ENCODE measurements around the gene LPP. TPM values are rescaled to one million over a fixed set of nuclear protein-coding genes. Genes with fewer than 3 reads are reported as not detected.
A peak's percentile ranks its signal among the peaks of the same experiment; 100 is the strongest.

The LPP gene
- total RNA-seq, 1 donor from 2014 or later, result 222 TPM

- H3K9ac ChIP-seq (ENCODE audit: low read length), result no peak overlapping the region
- H3K9me3 ChIP-seq (ENCODE audit: insufficient read depth, low read depth, low read length), result no peaks in the 10 kb centered on the region
- FAIRE-seq, result no peak
- H3K4me2 ChIP-seq (ENCODE audit: low read length), result no peak overlapping the region
- H3K27me3 Mint-ChIP-seq (ENCODE audit: low read depth, unreplicated experiment), result no peaks in the 10 kb centered on the region
- H3K27ac ChIP-seq (ENCODE audit: low read depth, low read length), result no peak overlapping the region
- peaks cover 8% of the 10 kb centered on the region for H3K79me2 ChIP-seq (ENCODE audit: insufficient read depth, low read length)
- H3K4me1 Mint-ChIP-seq (ENCODE audit: low read depth, unreplicated experiment), result peaks cover 19% of the 10 kb centered on the region
- H3K27ac Mint-ChIP-seq (ENCODE audit: unreplicated experiment), result no peak overlapping the region
- H2AFZ ChIP-seq (ENCODE audit: low read depth, low read length), result no peak overlapping the region
- peaks cover 11% of the 10 kb centered on the region for H4K20me1 ChIP-seq (ENCODE audit: insufficient read depth, low read length)
- H3K4me3 ChIP-seq (ENCODE audit: insufficient read depth, low read depth, low read length), result no peak overlapping the region
- no peak overlapping the region for H3K4me3 Mint-ChIP-seq (ENCODE audit: unreplicated experiment)
- DNase-seq (ENCODE audit: low read depth), result peak; percentile 64
- H3K4me1 ChIP-seq (ENCODE audit: insufficient read depth, low read length), result peaks cover 5% of the 10 kb centered on the region
- H3K9me3 Mint-ChIP-seq (ENCODE audit: unreplicated experiment), result no peaks in the 10 kb centered on the region
- TF ChIP-seq CTCF (IDR thresholded peaks at IDR 0.05; ENCODE audit: insufficient read depth, low read depth, low read length) (no peak), EZH2 (IDR thresholded peaks at IDR 0.05; ENCODE audit: insufficient read depth, low read length) (no peak)
- H3K27me3 ChIP-seq (ENCODE audit: insufficient read depth, low read length), result no peaks in the 10 kb centered on the region
- H3K36me3 Mint-ChIP-seq (ENCODE audit: low read depth, unreplicated experiment), result peaks cover 10% of the 10 kb centered on the region
- peaks cover 15% of the 10 kb centered on the region for H3K36me3 ChIP-seq (ENCODE audit: insufficient read depth, low read length)
These were observed 713.8 kb downstream of the LPP start for GRCh38 chr3:188867691-188868265.

GRCh38 chr3:188868803-188869202 lies 714.8 kb downstream of the LPP start:
- Histone ChIP-seq H3K36me3 (ENCODE audit: insufficient read depth, low read length) (peaks cover 22% of the 10 kb centered on the region), H3K79me2 (ENCODE audit: insufficient read depth, low read length) (peaks cover 8% of the 10 kb centered on the region), H3K4me2 (ENCODE audit: low read length) (no peak overlapping the region), H3K27ac (ENCODE audit: low read depth, low read length) (no peak overlapping the region), H3K4me3 (ENCODE audit: insufficient read depth, low read depth, low read length) (no peak overlapping the region), H3K9ac (ENCODE audit: low read length) (no peak overlapping the region), H3K27me3 (ENCODE audit: insufficient read depth, low read length) (no peaks in the 10 kb centered on the region), H3K4me1 (ENCODE audit: insufficient read depth, low read length) (peaks cover 5% of the 10 kb centered on the region), H3K9me3 (ENCODE audit: insufficient read depth, low read depth, low read length) (no peaks in the 10 kb centered on the region), H2AFZ (ENCODE audit: low read depth, low read length) (no peak overlapping the region), H4K20me1 (ENCODE audit: insufficient read depth, low read length) (peaks cover 10% of the 10 kb centered on the region)
- Mint-ChIP-seq H3K4me1 (ENCODE audit: low read depth, unreplicated experiment) (peaks cover 12% of the 10 kb centered on the region), H3K9me3 (ENCODE audit: unreplicated experiment) (no peaks in the 10 kb centered on the region), H3K27me3 (ENCODE audit: low read depth, unreplicated experiment) (no peaks in the 10 kb centered on the region), H3K4me3 (ENCODE audit: unreplicated experiment) (no peak overlapping the region), H3K36me3 (ENCODE audit: low read depth, unreplicated experiment) (peaks cover 14% of the 10 kb centered on the region), H3K27ac (ENCODE audit: unreplicated experiment) (no peak overlapping the region)
- TF ChIP-seq EZH2 (IDR thresholded peaks at IDR 0.05; ENCODE audit: insufficient read depth, low read length) (no peak), CTCF (IDR thresholded peaks at IDR 0.05; ENCODE audit: insufficient read depth, low read depth, low read length) (no peak)
- no peak for FAIRE-seq
- no peak for DNase-seq (ENCODE audit: low read depth)

GRCh38 chr3:188869628-188870027 lies 715.7 kb downstream of the LPP start:
- Histone ChIP-seq H3K79me2 (ENCODE audit: insufficient read depth, low read length) (peaks cover 8% of the 10 kb centered on the region), H3K4me3 (ENCODE audit: insufficient read depth, low read depth, low read length) (no peak overlapping the region), H3K36me3 (ENCODE audit: insufficient read depth, low read length) (peaks cover 29% of the 10 kb centered on the region), H3K4me1 (ENCODE audit: insufficient read depth, low read length) (peaks cover 5% of the 10 kb centered on the region), H3K9me3 (ENCODE audit: insufficient read depth, low read depth, low read length) (no peaks in the 10 kb centered on the region), H2AFZ (ENCODE audit: low read depth, low read length) (no peak overlapping the region), H4K20me1 (ENCODE audit: insufficient read depth, low read length) (peaks cover 6% of the 10 kb centered on the region), H3K27me3 (ENCODE audit: insufficient read depth, low read length) (no peaks in the 10 kb centered on the region), H3K9ac (ENCODE audit: low read length) (no peak overlapping the region), H3K27ac (ENCODE audit: low read depth, low read length) (no peak overlapping the region), H3K4me2 (ENCODE audit: low read length) (no peak overlapping the region)
- H3K4me3 Mint-ChIP-seq (ENCODE audit: unreplicated experiment), result no peak overlapping the region
- peaks cover 5% of the 10 kb centered on the region for H3K4me1 Mint-ChIP-seq (ENCODE audit: low read depth, unreplicated experiment)
- peak; percentile 37 for FAIRE-seq
- no peak overlapping the region for H3K27ac Mint-ChIP-seq (ENCODE audit: unreplicated experiment)
- TF ChIP-seq CTCF (IDR thresholded peaks at IDR 0.05; ENCODE audit: insufficient read depth, low read depth, low read length) (no peak), EZH2 (IDR thresholded peaks at IDR 0.05; ENCODE audit: insufficient read depth, low read length) (no peak)
- H3K27me3 Mint-ChIP-seq (ENCODE audit: low read depth, unreplicated experiment), result no peaks in the 10 kb centered on the region
- H3K9me3 Mint-ChIP-seq (ENCODE audit: unreplicated experiment), result no peaks in the 10 kb centered on the region
- DNase-seq (ENCODE audit: low read depth), result peak; percentile 43
- H3K36me3 Mint-ChIP-seq (ENCODE audit: low read depth, unreplicated experiment), result peaks cover 22% of the 10 kb centered on the region
